ENCODE results near the gene MAP7D2. TPM values are rescaled to one million over a fixed set of nuclear protein-coding genes. Genes with fewer than 3 reads are reported as not detected.

The MAP7D2 gene
- total and polyA plus RNA-seq, 2 of the 4 experiments (the other 2 are of a cell fraction): 0.18 to 0.19 TPM

DNA sequence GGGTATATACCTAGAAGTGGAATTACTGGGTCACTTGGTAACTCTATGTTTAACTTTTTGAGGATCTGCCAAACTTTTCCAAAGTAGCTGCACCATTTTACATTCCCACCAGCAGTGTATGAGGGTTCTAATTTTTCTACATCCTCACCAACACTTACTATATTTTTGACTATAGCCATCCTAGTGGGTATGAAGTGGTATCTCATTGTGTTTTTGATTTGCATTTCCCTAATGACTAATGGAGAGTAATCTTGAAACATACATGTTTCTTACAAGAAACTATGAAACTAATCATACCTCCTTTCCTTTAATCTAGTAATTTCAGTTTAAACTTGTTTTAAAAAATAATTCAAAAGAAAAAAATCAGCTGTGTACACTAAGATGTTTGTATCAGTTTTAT lies 143.7 kb downstream of the MAP7D2 start:
- no peak overlapping the region for H3K23ac ChIP-seq (ENCODE audit: low read depth, low read length)
- DNase-seq: no peak
- no peak overlapping the region for H2BK120ac ChIP-seq (ENCODE audit: low read depth, low read length)
- no peak overlapping the region for H2BK15ac ChIP-seq (ENCODE audit: low read depth, low read length)
- H4K8ac ChIP-seq (ENCODE audit: low read depth in 2 of 2, low read length in 2 of 2): no peak overlapping the region
- H4K91ac ChIP-seq (ENCODE audit: insufficient read depth, low read depth, low read length): no peak overlapping the region
- H3K9me3 ChIP-seq (ENCODE audit: control insufficient read depth, insufficient read depth, low read length): peaks cover 5% of the 10 kb centered on the region; the same call in 1 of the 2 replicates
- TF ChIP-seq POLR2A (IDR thresholded peaks at IDR 0.05; ENCODE audit: low read depth, low read length) (no peak), RFX5 (IDR thresholded peaks at IDR 0.05; ENCODE audit: low read depth, low read length) (no peak), FOS (IDR thresholded peaks at IDR 0.05; ENCODE audit: low read depth, low read length) (no peak)
- TF ChIP-seq, protein P1, sequence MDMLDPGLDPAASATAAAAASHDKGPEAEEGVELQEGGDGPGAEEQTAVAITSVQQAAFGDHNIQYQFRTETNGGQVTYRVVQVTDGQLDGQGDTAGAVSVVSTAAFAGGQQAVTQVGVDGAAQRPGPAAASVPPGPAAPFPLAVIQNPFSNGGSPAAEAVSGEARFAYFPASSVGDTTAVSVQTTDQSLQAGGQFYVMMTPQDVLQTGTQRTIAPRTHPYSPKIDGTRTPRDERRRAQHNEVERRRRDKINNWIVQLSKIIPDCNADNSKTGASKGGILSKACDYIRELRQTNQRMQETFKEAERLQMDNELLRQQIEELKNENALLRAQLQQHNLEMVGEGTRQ (IDR thresholded peaks at IDR 0.05; ENCODE audit: low read depth, low read length): no peak
- TF ChIP-seq, protein P2, sequence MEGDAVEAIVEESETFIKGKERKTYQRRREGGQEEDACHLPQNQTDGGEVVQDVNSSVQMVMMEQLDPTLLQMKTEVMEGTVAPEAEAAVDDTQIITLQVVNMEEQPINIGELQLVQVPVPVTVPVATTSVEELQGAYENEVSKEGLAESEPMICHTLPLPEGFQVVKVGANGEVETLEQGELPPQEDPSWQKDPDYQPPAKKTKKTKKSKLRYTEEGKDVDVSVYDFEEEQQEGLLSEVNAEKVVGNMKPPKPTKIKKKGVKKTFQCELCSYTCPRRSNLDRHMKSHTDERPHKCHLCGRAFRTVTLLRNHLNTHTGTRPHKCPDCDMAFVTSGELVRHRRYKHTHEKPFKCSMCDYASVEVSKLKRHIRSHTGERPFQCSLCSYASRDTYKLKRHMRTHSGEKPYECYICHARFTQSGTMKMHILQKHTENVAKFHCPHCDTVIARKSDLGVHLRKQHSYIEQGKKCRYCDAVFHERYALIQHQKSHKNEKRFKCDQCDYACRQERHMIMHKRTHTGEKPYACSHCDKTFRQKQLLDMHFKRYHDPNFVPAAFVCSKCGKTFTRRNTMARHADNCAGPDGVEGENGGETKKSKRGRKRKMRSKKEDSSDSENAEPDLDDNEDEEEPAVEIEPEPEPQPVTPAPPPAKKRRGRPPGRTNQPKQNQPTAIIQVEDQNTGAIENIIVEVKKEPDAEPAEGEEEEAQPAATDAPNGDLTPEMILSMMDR (conservative IDR thresholded peaks at IDR 0.05; ENCODE audit: low read depth, low read length): no peak
- H3K18ac ChIP-seq (ENCODE audit: low read depth, low read length): no peak overlapping the region
- no peaks in the 10 kb centered on the region for H3K4me1 ChIP-seq (ENCODE audit: control insufficient read depth, insufficient read depth, low read length)
- dilution Hi-C loops (cut with HindIII; ENCODE audit: low sequenced_read_pairs, unreplicated experiment): no loop called here
- H2AK5ac ChIP-seq (ENCODE audit: low read depth, low read length): no peak overlapping the region
- CTCF ChIA-PET: no interaction called here
- no peak overlapping the region for H2BK5ac ChIP-seq (ENCODE audit: low read depth, low read length, poor library complexity, severe bottlenecking)
- no peak overlapping the region for H2AFZ ChIP-seq (replicated peaks; ENCODE audit: low read length, poor library complexity)
- ATAC-seq (ENCODE audit: low read depth): no peak
- H3K9me1 ChIP-seq (ENCODE audit: insufficient read depth, low read length): peaks cover 3% of the 10 kb centered on the region; the same call in 1 of the 2 replicates
- H4K5ac ChIP-seq (ENCODE audit: low read depth, low read length): no peak overlapping the region
- H3K79me1 ChIP-seq (ENCODE audit: low read depth in 1 of 2, low read length in 2 of 2): peaks cover 0 to 10% of the 10 kb centered on the region in 2 experiments; a peak in 3 of 4 replicates
- POLR2A ChIA-PET (ENCODE audit: unreplicated experiment): no interaction called here
- H2AK9ac ChIP-seq (replicated peaks; ENCODE audit: low read depth, low read length, poor library complexity): no peak overlapping the region
- BruUV-seq (replicated peaks): no TSS peak
- H3K27ac ChIP-seq (ENCODE audit: insufficient read depth, low read length): no peak overlapping the region
- no peak overlapping the region for H3K14ac ChIP-seq (replicated peaks; ENCODE audit: low read depth, low read length)
- H3K56ac ChIP-seq (ENCODE audit: extremely low read depth, insufficient read depth, low read length): no peak overlapping the region
- no peak overlapping the region for H3K4me3 ChIP-seq (ENCODE audit: insufficient read depth, low read depth, low read length)
- no peaks in the 10 kb centered on the region for H3K36me3 ChIP-seq (ENCODE audit: control insufficient read depth, insufficient read depth, low read length)
- H3K27me3 ChIP-seq (ENCODE audit: control insufficient read depth, insufficient read depth, low read length): no peaks in the 10 kb centered on the region
- H3K9ac ChIP-seq (ENCODE audit: low read depth, low read length): no peak overlapping the region
- in situ Hi-C loops (cut with MboI; ENCODE audit: low sequenced_read_pairs): no loop called here
- H4K20me1 ChIP-seq (ENCODE audit: insufficient read depth, low read length): no peaks in the 10 kb centered on the region; the same call in 1 of the 2 replicates
- H2BK20ac ChIP-seq (ENCODE audit: low read depth, low read length): no peak overlapping the region
- no peak overlapping the region for H3K4me2 ChIP-seq (ENCODE audit: low read depth, low read length)
- intact Hi-C loops (cut with micrococcal nuclease): no loop called here
- H3K4ac ChIP-seq (ENCODE audit: low read depth, low read length): no peak overlapping the region

All from IMR-90 (cell line).